MM.1S (cell line): ENCODE measurements around the gene ALAS1.

Experiments used
- DNase-seq: peaks from one replicate; pipeline ENCODE4 v3.0.0-alpha.2; 2015
- H2AFZ ChIP-seq: fragments of 300-600 bp; sonication (generic); 2 replicates; pipeline ENCODE4 v1.6.0; 2016; ENCODE audit warnings: antibody characterized with exemption, low read length
- H3F3A ChIP-seq: fragments of 300-600 bp; sonication (generic); 2 replicates; pipeline ENCODE4 v1.6.1; 2016; ENCODE audit warnings: mild to moderate bottlenecking, antibody characterized with exemption, low read length, moderate library complexity, mixed read lengths; ENCODE audit not compliant: insufficient read depth
- H3K27ac ChIP-seq: fragments of 300-600 bp; sonication (generic); 2 replicates; pipeline ENCODE4 v1.5.1; 2016; ENCODE audit warnings: mild to moderate bottlenecking, low read length
- H3K27me3 ChIP-seq: fragments of 300-600 bp; sonication (generic); replicated peaks from 2 replicates; pipeline ENCODE4 v1.6.0; 2016; ENCODE audit warnings: low read length; ENCODE audit not compliant: insufficient read depth
- H3K36me3 ChIP-seq: fragments of 300-600 bp; sonication (generic); replicated peaks from 2 replicates; pipeline ENCODE4 v1.6.1; 2016; ENCODE audit warnings: mild to moderate bottlenecking, low read length, mixed read lengths; ENCODE audit not compliant: insufficient read depth
- H3K4me1 ChIP-seq: fragments of 300-600 bp; sonication (generic); 2 replicates; pipeline ENCODE4 v1.6.1; 2016; ENCODE audit warnings: low read length, mixed read lengths
- H3K4me2 ChIP-seq: fragments of 300-600 bp; sonication (generic); 2 replicates; pipeline ENCODE4 v1.6.0; 2016; ENCODE audit warnings: low read depth, low read length
- H3K4me3 ChIP-seq: fragments of 300-600 bp; sonication (generic); 2 replicates; pipeline ENCODE4 v1.5.1; 2016; ENCODE audit warnings: low read length, mixed read lengths
- H3K79me2 ChIP-seq: fragments of 300-600 bp; sonication (generic); 2 replicates; pipeline ENCODE4 v1.6.1; 2016; ENCODE audit warnings: mixed run types, low read length, mixed read lengths
- H3K9ac ChIP-seq: fragments of 300-600 bp; sonication (generic); 2 replicates; pipeline ENCODE4 v1.6.1; 2016; ENCODE audit warnings: low read length, mixed read lengths
- H3K9me2 ChIP-seq: fragments of 300-600 bp; sonication (generic); replicated peaks from 2 replicates; pipeline ENCODE4 v1.6.1; 2016; ENCODE audit warnings: mild to moderate bottlenecking, low read length, mixed read lengths; ENCODE audit not compliant: insufficient read depth
- H3K9me3 ChIP-seq: fragments of 300-600 bp; sonication (generic); replicated peaks from 2 replicates; pipeline ENCODE4 v1.6.1; 2016; ENCODE audit warnings: mild to moderate bottlenecking, low read length, mixed read lengths; ENCODE audit not compliant: insufficient read depth
- H4K20me1 ChIP-seq: fragments of 300-600 bp; sonication (generic); 2 replicates; pipeline ENCODE4 v1.6.1; 2016; ENCODE audit warnings: mild to moderate bottlenecking, low read length, moderate library complexity, mixed read lengths; ENCODE audit not compliant: insufficient read depth
- EZH2 ChIP-seq: fragments of 300-600 bp; sonication (generic); optimal IDR thresholded peaks from 2 replicates; pipeline ENCODE3; 2017; ENCODE audit warnings: low read depth, mild to moderate bottlenecking, antibody characterized with exemption, low read length, mixed read lengths
- EZH2phosphoT487 ChIP-seq: fragments of 300-600 bp; sonication (generic); IDR thresholded peaks from 2 replicates; pipeline ENCODE4 v1.6.1; 2018; ENCODE audit warnings: antibody characterized with exemption, low read length
- TF ChIP-seq, protein P1 (sequence below): fragments of 300-600 bp; sonication (generic); IDR thresholded peaks from 2 replicates; pipeline ENCODE4 v1.5.1; 2016; ENCODE audit warnings: antibody characterized with exemption, low read length, mixed read lengths

Gene ALAS1

DNA sequence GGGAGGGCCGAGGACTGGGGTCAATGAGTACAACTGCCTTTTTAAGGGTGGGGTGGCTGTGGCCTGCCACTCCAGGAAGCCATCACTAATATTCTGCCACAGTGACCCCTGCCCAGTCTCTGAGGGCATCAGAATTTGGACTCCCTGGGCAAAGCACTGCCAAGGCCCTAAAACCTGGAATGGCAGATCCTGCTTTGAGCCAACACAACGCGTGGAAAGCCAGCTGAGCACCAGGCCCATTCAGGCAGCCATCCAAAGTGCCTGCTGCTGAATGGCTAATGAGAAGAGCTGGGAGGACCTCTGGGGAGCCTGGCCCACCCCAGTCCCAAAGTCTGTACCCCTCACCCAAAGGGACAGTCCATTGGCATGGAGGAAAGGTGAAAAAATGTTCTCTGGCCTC lies 36.0 kb downstream of the ALAS1 start:
- Histone ChIP-seq H3K79me2 (peaks cover 28% of the 10 kb centered on the region), H3K9me3 (no peaks in the 10 kb centered on the region), H3K4me2 (no peak overlapping the region), H3K36me3 (no peaks in the 10 kb centered on the region), H3K4me1 (peaks cover 19% of the 10 kb centered on the region), H2AFZ (no peak overlapping the region), H3K9ac (no peak overlapping the region), H3F3A (no peaks in the 10 kb centered on the region), H3K27ac (no peak overlapping the region), H3K4me3 (no peak overlapping the region), H4K20me1 (no peaks in the 10 kb centered on the region), H3K9me2 (no peaks in the 10 kb centered on the region), H3K27me3 (no peaks in the 10 kb centered on the region)
- no peak for DNase-seq
- TF ChIP-seq EZH2phosphoT487, result no peak
- no peak for TF ChIP-seq EZH2

DNA sequence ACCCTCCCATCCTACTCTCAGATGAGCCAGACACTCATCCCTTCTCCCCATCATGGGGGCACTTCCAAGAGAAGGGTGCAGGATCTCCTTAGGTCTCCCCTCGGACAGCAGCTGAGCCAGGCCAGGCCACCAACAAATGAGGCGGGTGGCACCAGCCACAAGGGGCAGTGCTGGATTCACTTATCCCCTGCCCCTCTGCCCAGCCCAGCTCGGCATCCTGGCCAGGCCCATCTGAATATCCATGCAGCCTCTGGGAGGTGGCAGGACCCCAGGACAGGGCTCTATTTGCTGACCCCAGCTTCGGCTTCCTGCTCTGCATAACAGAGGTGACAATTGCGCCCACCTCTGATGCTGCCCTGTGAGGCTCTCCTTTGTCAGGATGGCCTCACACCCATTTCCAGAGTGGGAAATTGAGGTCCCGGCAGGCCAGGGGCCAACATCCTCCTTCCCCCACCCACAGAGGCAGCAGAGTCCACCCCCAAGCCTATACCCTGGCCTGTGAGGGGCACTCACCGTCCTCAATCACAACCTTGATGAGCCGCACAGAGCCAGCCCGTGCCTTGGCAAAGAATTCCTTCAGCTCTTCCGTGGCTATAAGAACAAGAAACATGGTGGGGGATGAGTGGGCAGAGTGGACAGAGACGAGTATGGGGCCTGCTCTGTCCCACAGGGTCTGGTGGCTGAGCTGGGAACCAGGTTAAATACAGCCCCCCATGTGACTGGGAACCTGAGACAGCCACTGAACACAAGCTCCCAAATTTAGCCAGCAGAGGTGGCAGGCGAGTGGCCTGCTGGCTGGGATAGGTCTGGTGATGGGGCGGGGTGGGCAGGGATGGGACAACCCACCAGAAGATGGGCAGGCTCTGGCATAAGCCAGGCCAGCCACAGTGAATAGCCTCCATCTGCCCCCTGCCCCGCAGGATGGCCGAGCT lies 36.8 kb downstream of the ALAS1 start:
- no peak for DNase-seq
- peaks cover 20% of the 10 kb centered on the region for H3K4me1 ChIP-seq

DNA sequence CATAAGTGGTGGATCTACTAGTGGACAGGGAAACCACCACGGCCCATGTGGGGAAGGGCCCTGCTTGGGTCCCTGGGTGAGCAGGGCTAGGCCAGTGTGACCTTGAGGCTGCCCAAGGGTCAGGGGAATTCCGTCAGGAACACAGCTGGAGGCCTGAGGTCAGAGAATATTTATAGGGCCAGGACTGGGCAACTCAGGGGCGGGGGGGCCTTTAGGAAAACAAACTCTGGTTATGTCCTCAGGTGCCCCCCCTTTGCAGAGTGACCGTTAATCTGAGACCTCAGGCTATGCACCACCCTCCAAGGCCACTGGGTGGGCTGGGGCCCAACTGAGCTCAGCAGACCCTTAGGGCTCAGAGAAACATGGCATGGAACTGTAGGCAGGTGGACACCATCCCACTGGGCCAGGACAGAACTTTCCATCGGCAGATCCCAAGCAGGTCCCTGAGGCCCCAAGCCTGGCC lies 38.5 kb downstream of the ALAS1 start:
- no peak for DNase-seq
- H2AFZ ChIP-seq, result no peak overlapping the region
- no peak overlapping the region for H3K9ac ChIP-seq
- no peaks in the 10 kb centered on the region for H3K9me2 ChIP-seq
- H3K4me1 ChIP-seq, result peaks cover 33% of the 10 kb centered on the region
- no peaks in the 10 kb centered on the region for H3K36me3 ChIP-seq
- no peak overlapping the region for H3K4me2 ChIP-seq
- H4K20me1 ChIP-seq, result no peaks in the 10 kb centered on the region
- H3K27ac ChIP-seq, result no peak overlapping the region
- H3K4me3 ChIP-seq, result no peak overlapping the region
- H3F3A ChIP-seq, result peaks cover 8% of the 10 kb centered on the region
- no peaks in the 10 kb centered on the region for H3K9me3 ChIP-seq
- H3K27me3 ChIP-seq, result no peaks in the 10 kb centered on the region
- peaks cover 39% of the 10 kb centered on the region for H3K79me2 ChIP-seq
- TF ChIP-seq EZH2 (no peak), EZH2phosphoT487 (no peak)
- TF ChIP-seq, protein P1, sequence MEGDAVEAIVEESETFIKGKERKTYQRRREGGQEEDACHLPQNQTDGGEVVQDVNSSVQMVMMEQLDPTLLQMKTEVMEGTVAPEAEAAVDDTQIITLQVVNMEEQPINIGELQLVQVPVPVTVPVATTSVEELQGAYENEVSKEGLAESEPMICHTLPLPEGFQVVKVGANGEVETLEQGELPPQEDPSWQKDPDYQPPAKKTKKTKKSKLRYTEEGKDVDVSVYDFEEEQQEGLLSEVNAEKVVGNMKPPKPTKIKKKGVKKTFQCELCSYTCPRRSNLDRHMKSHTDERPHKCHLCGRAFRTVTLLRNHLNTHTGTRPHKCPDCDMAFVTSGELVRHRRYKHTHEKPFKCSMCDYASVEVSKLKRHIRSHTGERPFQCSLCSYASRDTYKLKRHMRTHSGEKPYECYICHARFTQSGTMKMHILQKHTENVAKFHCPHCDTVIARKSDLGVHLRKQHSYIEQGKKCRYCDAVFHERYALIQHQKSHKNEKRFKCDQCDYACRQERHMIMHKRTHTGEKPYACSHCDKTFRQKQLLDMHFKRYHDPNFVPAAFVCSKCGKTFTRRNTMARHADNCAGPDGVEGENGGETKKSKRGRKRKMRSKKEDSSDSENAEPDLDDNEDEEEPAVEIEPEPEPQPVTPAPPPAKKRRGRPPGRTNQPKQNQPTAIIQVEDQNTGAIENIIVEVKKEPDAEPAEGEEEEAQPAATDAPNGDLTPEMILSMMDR, result no peak

More for the DNA sequence above, 36.8 kb downstream of the ALAS1 start:
- Histone ChIP-seq H3K79me2 (peaks cover 35% of the 10 kb centered on the region), H3K9ac (no peak overlapping the region), H2AFZ (no peak overlapping the region), H3K9me2 (no peaks in the 10 kb centered on the region), H4K20me1 (no peaks in the 10 kb centered on the region), H3K4me3 (no peak overlapping the region), H3K36me3 (no peaks in the 10 kb centered on the region), H3K4me2 (no peak overlapping the region), H3K27ac (no peak overlapping the region), H3F3A (peaks cover under 1% of the 10 kb centered on the region; the same call in 1 of the 2 replicates), H3K9me3 (no peaks in the 10 kb centered on the region), H3K27me3 (no peaks in the 10 kb centered on the region)
- TF ChIP-seq EZH2phosphoT487 (no peak), EZH2 (no peak)
- TF ChIP-seq, protein P1, result no peak
